SK-N-MC (cell line): ENCODE measurements around the gene PPM1N.

ENCODE experiments used
- EZH2 ChIP-seq: fragments of 200-600 bp; sonication (generic); IDR thresholded peaks from one replicate; pipeline ENCODE4 v1.6.1; 2017; ENCODE audit warnings: antibody characterized with exemption
- POLR2AphosphoS5 ChIP-seq: IDR thresholded peaks from 2 replicates; pipeline ENCODE4 v1.6.1; 2012; ENCODE audit warnings: mild to moderate bottlenecking, low read depth, low read length, borderline replicate concordance

DNA sequence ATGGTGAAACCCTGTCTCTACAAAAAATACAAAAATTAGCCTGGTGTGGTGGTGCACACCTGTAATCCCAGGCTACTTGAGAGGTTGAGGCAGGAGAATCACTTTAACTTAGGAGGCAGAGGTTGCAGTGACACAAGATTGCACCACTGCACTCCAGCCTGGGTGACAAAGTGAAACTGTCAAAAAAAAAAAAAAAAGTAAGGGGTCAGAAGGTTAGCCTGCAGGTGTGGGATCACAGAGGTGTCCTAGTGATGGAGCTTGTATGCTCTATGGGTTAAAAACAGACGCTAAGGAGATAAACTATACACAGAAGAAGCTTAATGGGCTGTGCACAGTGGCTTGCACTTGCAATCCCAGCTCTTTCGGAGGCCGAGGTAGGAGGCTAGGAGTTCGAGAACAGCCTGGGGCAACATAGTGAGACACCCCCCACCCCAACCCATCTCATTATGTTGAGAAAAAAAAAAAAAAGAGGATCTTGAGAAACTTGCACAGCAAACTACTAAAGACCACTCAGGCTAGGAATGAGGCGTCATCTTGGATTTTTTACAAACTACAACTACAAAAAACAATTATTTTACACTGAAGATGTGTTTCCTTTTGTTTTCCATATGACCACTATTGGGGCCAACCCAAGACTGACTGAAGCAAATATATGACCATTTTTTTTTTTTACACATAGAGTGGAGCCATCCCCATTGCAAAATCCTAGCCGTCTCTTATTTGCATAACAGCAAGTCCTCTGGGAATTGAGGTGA lies 22.5 kb upstream of the PPM1N start:
- no peak for TF ChIP-seq POLR2AphosphoS5
- TF ChIP-seq EZH2: no peak
